Measurements from ENCODE around the gene PFKFB3.

Gene PFKFB3

GRCh38 chr10:6178581-6178980 lies 24.2 kb upstream of the PFKFB3 start:
- TF ChIP-seq, protein P1, sequence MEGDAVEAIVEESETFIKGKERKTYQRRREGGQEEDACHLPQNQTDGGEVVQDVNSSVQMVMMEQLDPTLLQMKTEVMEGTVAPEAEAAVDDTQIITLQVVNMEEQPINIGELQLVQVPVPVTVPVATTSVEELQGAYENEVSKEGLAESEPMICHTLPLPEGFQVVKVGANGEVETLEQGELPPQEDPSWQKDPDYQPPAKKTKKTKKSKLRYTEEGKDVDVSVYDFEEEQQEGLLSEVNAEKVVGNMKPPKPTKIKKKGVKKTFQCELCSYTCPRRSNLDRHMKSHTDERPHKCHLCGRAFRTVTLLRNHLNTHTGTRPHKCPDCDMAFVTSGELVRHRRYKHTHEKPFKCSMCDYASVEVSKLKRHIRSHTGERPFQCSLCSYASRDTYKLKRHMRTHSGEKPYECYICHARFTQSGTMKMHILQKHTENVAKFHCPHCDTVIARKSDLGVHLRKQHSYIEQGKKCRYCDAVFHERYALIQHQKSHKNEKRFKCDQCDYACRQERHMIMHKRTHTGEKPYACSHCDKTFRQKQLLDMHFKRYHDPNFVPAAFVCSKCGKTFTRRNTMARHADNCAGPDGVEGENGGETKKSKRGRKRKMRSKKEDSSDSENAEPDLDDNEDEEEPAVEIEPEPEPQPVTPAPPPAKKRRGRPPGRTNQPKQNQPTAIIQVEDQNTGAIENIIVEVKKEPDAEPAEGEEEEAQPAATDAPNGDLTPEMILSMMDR (IDR thresholded peaks at IDR 0.05; ENCODE audit: poor library complexity, severe bottlenecking), result no peak
- Histone ChIP-seq H3K4me1 (ENCODE audit: insufficient read depth, poor library complexity, severe bottlenecking) (no peaks in the 10 kb centered on the region), H3K4me3 (ENCODE audit: severe bottlenecking) (no peak overlapping the region), H3K36me3 (ENCODE audit: low read depth) (no peaks in the 10 kb centered on the region), H3K27ac (ENCODE audit: poor library complexity, severe bottlenecking) (no peak overlapping the region), H3K27me3 (ENCODE audit: insufficient read depth, poor library complexity, severe bottlenecking) (no peaks in the 10 kb centered on the region), H3K9me3 (ENCODE audit: severe bottlenecking) (no peaks in the 10 kb centered on the region)
- ATAC-seq (ENCODE audit: low read depth) (no peak), DNase-seq (ENCODE audit: low spot score) (no peak)

DNA sequence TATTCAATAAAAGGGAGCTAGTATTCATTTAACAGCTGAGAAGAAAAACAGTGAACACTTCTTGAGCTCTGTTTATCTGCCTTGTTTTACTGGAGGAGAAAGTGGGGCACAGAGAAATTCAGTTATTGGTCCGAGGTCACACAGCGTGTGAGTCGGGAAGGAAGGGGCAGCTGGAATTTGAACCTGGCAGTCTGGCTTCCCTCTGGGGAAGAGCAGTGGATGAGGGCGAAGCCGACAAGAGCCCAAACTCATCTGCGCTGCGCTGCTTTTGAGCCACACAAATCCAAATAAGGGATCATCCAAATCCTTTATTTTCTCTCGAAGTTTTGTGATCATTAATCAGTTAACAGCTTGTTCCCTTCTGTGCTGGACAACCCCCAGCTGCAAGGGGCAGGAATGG lies 23.7 kb upstream of the PFKFB3 start:
- DNase-seq (ENCODE audit: low spot score), result no peak

DNA sequence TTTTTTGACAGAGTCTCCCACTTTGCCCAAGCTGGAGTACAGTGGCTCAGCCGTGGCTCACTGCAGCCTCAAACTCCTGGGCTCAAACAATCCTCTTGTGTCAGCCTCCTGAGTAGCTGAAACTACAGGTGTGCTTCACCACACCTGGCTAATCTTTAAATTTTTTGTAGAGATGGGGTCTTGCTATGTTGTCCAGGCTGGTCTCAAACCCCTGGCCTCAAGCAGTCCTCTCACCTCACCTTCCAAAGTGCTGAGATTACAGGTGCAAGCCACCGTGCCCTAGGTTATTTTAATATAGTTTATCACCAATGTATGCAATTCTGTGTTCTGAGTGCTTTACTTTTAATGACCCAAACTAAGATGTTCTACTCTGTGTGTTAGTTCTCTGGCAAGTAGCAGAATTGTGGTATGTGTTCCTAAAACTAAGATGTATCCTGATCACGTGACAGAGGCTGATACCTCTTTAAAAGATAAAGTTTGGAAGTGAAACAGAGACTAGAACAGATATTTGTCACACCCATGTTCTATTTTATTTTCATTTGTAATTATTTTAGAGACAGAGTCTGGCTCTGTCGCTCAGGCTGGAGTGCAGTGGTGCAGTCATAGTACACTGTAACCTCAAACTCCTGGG lies 22.1 kb upstream of the PFKFB3 start:
- ATAC-seq (ENCODE audit: low read depth), result no peak
- Histone ChIP-seq H3K4me1 (ENCODE audit: insufficient read depth, poor library complexity, severe bottlenecking) (no peaks in the 10 kb centered on the region), H3K9me3 (ENCODE audit: severe bottlenecking) (no peaks in the 10 kb centered on the region), H3K27ac (ENCODE audit: poor library complexity, severe bottlenecking) (no peak overlapping the region), H3K4me3 (ENCODE audit: severe bottlenecking) (no peak overlapping the region), H3K36me3 (ENCODE audit: low read depth) (no peaks in the 10 kb centered on the region), H3K27me3 (ENCODE audit: insufficient read depth, poor library complexity, severe bottlenecking) (no peaks in the 10 kb centered on the region)
- TF ChIP-seq, protein P1 (IDR thresholded peaks at IDR 0.05; ENCODE audit: poor library complexity, severe bottlenecking), result no peak
- DNase-seq (ENCODE audit: low spot score), result no peak

More for the DNA sequence above, 23.7 kb upstream of the PFKFB3 start:
- Histone ChIP-seq H3K4me1 (ENCODE audit: insufficient read depth, poor library complexity, severe bottlenecking) (no peaks in the 10 kb centered on the region), H3K27ac (ENCODE audit: poor library complexity, severe bottlenecking) (no peak overlapping the region), H3K9me3 (ENCODE audit: severe bottlenecking) (no peaks in the 10 kb centered on the region), H3K27me3 (ENCODE audit: insufficient read depth, poor library complexity, severe bottlenecking) (no peaks in the 10 kb centered on the region), H3K4me3 (ENCODE audit: severe bottlenecking) (no peak overlapping the region), H3K36me3 (ENCODE audit: low read depth) (no peaks in the 10 kb centered on the region)
- TF ChIP-seq, protein P1 (IDR thresholded peaks at IDR 0.05; ENCODE audit: poor library complexity, severe bottlenecking), result no peak
- no peak for ATAC-seq (ENCODE audit: low read depth)

- no peaks in the 10 kb centered on the region for H3K36me3 ChIP-seq (ENCODE audit: low read depth)
- no peak for DNase-seq (ENCODE audit: low spot score)
- no peak overlapping the region for H3K4me3 ChIP-seq (ENCODE audit: severe bottlenecking)
- TF ChIP-seq, protein P1 (IDR thresholded peaks at IDR 0.05; ENCODE audit: poor library complexity, severe bottlenecking), result no peak
- H3K4me1 ChIP-seq (ENCODE audit: insufficient read depth, poor library complexity, severe bottlenecking), result no peaks in the 10 kb centered on the region
- no peaks in the 10 kb centered on the region for H3K9me3 ChIP-seq (ENCODE audit: severe bottlenecking)
- no peak for ATAC-seq (ENCODE audit: low read depth)
- no peak overlapping the region for H3K27ac ChIP-seq (ENCODE audit: poor library complexity, severe bottlenecking)
- no peaks in the 10 kb centered on the region for H3K27me3 ChIP-seq (ENCODE audit: insufficient read depth, poor library complexity, severe bottlenecking)
Observed at GRCh38 chr10:6181249-6181648, 21.5 kb upstream of the PFKFB3 start.

DNA sequence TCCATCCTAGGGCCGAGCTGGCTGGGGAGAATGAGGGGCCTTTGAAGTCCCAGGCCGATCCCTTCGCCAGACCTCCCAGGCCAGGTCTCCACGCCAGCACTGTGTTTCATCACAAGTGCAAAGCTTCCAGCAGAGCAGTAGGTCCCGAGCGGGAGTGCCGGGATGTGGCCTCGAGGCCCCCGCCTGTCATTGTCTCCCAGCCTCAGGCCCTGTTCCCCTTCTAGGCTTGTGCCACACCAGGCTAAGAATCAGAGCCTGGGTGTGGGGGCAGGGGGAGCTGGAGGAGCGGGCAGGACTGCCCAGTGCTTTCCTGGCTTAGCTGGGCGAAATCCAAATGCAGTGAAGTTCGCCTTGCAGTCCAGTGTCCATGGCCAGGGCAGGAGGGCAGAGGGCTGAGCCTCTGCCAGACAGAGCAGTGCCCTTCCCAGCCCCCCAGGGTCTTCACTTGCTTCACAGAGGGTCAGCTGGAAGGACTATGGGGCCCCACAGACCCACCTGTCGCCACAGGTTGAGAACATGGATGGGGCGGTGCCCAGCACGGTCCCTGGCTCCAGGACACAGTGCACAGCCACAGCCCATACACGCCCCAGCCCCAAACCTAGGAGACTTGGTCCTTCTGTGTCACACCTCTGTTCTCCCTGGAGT lies 20.2 kb upstream of the PFKFB3 start:
- Histone ChIP-seq H3K36me3 (ENCODE audit: low read depth) (no peaks in the 10 kb centered on the region), H3K4me1 (ENCODE audit: insufficient read depth, poor library complexity, severe bottlenecking) (no peaks in the 10 kb centered on the region), H3K27ac (ENCODE audit: poor library complexity, severe bottlenecking) (no peak overlapping the region), H3K27me3 (ENCODE audit: insufficient read depth, poor library complexity, severe bottlenecking) (no peaks in the 10 kb centered on the region), H3K9me3 (ENCODE audit: severe bottlenecking) (no peaks in the 10 kb centered on the region), H3K4me3 (ENCODE audit: severe bottlenecking) (no peak overlapping the region)
- TF ChIP-seq, protein P1 (IDR thresholded peaks at IDR 0.05; ENCODE audit: poor library complexity, severe bottlenecking), result no peak
- DNase-seq (ENCODE audit: low spot score) (no peak), ATAC-seq (ENCODE audit: low read depth) (peak; percentile 30; the same call in 2 of the 3 replicates)
